GM12878 (cell line): ENCODE data around the gene FDX2.

ENCODE experiments used
- ATF3 ChIP-seq: IDR thresholded peaks from 2 replicates; pipeline ENCODE4 v1.6.1; 2011; ENCODE audit warnings: low read depth, mild to moderate bottlenecking, low read length, moderate library complexity, borderline replicate concordance; ENCODE audit errors: extremely low read depth
- CEBPZ ChIP-seq: fragments of 150-350 bp; IDR thresholded peaks from 2 replicates; pipeline ENCODE4 v1.6.1; 2016; ENCODE audit warnings: low read depth, low read length
- CTCF ChIP-seq, 3 experiments: IDR thresholded peaks in 2 of 3; conservative IDR thresholded peaks in 1 of 3; 2 replicates each; pipeline ENCODE4 v1.5.1; 2011; ENCODE audit warnings: low read depth in 3 of 3, low read length in 3 of 3, mild to moderate bottlenecking in 3 of 3, control low read depth in 2 of 3, moderate library complexity in 2 of 3, inconsistent platforms in 1 of 3, mixed read lengths in 1 of 3; ENCODE audit not compliant: control insufficient read depth in 2 of 3, insufficient read depth in 1 of 3; ENCODE audit errors: extremely low read depth in 1 of 3
- FOS ChIP-seq: IDR thresholded peaks from 3 replicates; pipeline ENCODE4 v1.6.1; 2011; ENCODE audit warnings: borderline replicate concordance; ENCODE audit not compliant: insufficient read length; ENCODE audit errors: extremely low read depth
- REST ChIP-seq: IDR thresholded peaks from 2 replicates; pipeline ENCODE4 v1.6.1; 2012; ENCODE audit warnings: mild to moderate bottlenecking, low read depth, low read length
- RUNX3 ChIP-seq: IDR thresholded peaks from 2 replicates; pipeline ENCODE4 v1.6.1; 2012; ENCODE audit warnings: low read length, inconsistent platforms
- SMC3 ChIP-seq: IDR thresholded peaks from 2 replicates; pipeline ENCODE4 v1.6.1; 2011; ENCODE audit warnings: low read length, improper control_type of control experiment, borderline replicate concordance

GRCh38 chr19:10346509-10346908 is 30.7 kb upstream of the FDX2 start:
- TF ChIP-seq CTCF (IDR thresholded peaks at IDR 0.05 in 2 of 3, conservative IDR thresholded peaks at IDR 0.05 in 1 of 3; ENCODE audit: control insufficient read depth in 2 of 3, extremely low read depth in 1 of 3, insufficient read depth in 1 of 3, low read depth in 3 of 3, low read length in 3 of 3) (no peak), FOS (no peak), REST (no peak), RUNX3 (no peak), CEBPZ (no peak), ATF3 (no peak), SMC3 (no peak)
